ENCODE results near the gene MAPRE2. TPM values are rescaled to one million over a fixed set of nuclear protein-coding genes. Genes with fewer than 3 reads are reported as not detected.

Gene MAPRE2
- total RNA-seq, 2 donors from 2014 or later = 25.5 to 32.2 TPM

- no peak overlapping the region for H3K27ac ChIP-seq
- H3K9ac ChIP-seq (ENCODE audit: low read depth in 2 of 2, low read length in 2 of 2) = no peak overlapping the region
- intact Hi-C loops (cut with DNase I) = no loop called here
- no peak overlapping the region for H3K4me3 ChIP-seq
- DNase-seq = no peak
- no peaks in the 10 kb centered on the region for H3K27me3 ChIP-seq
- no peaks in the 10 kb centered on the region for H3K9me3 ChIP-seq
- no peaks in the 10 kb centered on the region for H3K36me3 ChIP-seq
- no peaks in the 10 kb centered on the region for H3K4me1 ChIP-seq
- no peak for TF ChIP-seq CTCF (IDR thresholded peaks at IDR 0.05)
These were observed 148.3 kb downstream of the MAPRE2 start for GRCh38 chr18:35189510-35189909.

GRCh38 chr18:35190948-35191697 is 149.9 kb downstream of the MAPRE2 start:
- Histone ChIP-seq H3K9ac (ENCODE audit: low read depth in 2 of 2, low read length in 2 of 2) (no peak overlapping the region), H3K4me3 (no peak overlapping the region), H3K9me3 (no peaks in the 10 kb centered on the region), H3K4me1 (no peaks in the 10 kb centered on the region), H3K27me3 (no peaks in the 10 kb centered on the region), H3K27ac (no peak overlapping the region), H3K36me3 (no peaks in the 10 kb centered on the region)
- DNase-seq = no peak
- no peak for TF ChIP-seq CTCF (IDR thresholded peaks at IDR 0.05)
- intact Hi-C loops (cut with DNase I) = no loop called here

GRCh38 chr18:35191698-35192025 is 150.4 kb downstream of the MAPRE2 start:
- TF ChIP-seq CTCF (IDR thresholded peaks at IDR 0.05) = no peak
- Histone ChIP-seq H3K36me3 (no peaks in the 10 kb centered on the region), H3K9me3 (no peaks in the 10 kb centered on the region), H3K27me3 (no peaks in the 10 kb centered on the region), H3K9ac (ENCODE audit: low read depth in 2 of 2, low read length in 2 of 2) (no peak overlapping the region), H3K4me1 (no peaks in the 10 kb centered on the region), H3K27ac (no peak overlapping the region), H3K4me3 (no peak overlapping the region)
- intact Hi-C loops (cut with DNase I) = no loop called here
- DNase-seq = no peak

GRCh38 chr18:35192415-35192814 is 151.2 kb downstream of the MAPRE2 start:
- H3K36me3 ChIP-seq = no peaks in the 10 kb centered on the region
- intact Hi-C loops (cut with DNase I) = no loop called here
- TF ChIP-seq CTCF (IDR thresholded peaks at IDR 0.05) = no peak

More at GRCh38 chr18:35192415-35192814, 151.2 kb downstream of the MAPRE2 start:
- Histone ChIP-seq H3K4me1 (no peaks in the 10 kb centered on the region), H3K27ac (no peak overlapping the region), H3K9me3 (no peaks in the 10 kb centered on the region), H3K4me3 (no peak overlapping the region), H3K9ac (ENCODE audit: low read depth in 2 of 2, low read length in 2 of 2) (no peak overlapping the region), H3K27me3 (no peaks in the 10 kb centered on the region)
- DNase-seq = no peak

Other genes with a start within 250 kb of the MAPRE2 start
- 10 to 100 TPM; 22.7 to 25.2 TPM for gene ZNF397, start 199.6 kb downstream of the MAPRE2 start, total RNA-seq
- 1 to 10 TPM; 7.8 to 9.4 TPM for gene ZSCAN30, start 248.8 kb downstream of the MAPRE2 start, total RNA-seq